ENCODE measurements around the gene CCDC78.
A peak's percentile ranks its signal among the peaks of the same experiment; 100 is the strongest.

The CCDC78 gene

DNA sequence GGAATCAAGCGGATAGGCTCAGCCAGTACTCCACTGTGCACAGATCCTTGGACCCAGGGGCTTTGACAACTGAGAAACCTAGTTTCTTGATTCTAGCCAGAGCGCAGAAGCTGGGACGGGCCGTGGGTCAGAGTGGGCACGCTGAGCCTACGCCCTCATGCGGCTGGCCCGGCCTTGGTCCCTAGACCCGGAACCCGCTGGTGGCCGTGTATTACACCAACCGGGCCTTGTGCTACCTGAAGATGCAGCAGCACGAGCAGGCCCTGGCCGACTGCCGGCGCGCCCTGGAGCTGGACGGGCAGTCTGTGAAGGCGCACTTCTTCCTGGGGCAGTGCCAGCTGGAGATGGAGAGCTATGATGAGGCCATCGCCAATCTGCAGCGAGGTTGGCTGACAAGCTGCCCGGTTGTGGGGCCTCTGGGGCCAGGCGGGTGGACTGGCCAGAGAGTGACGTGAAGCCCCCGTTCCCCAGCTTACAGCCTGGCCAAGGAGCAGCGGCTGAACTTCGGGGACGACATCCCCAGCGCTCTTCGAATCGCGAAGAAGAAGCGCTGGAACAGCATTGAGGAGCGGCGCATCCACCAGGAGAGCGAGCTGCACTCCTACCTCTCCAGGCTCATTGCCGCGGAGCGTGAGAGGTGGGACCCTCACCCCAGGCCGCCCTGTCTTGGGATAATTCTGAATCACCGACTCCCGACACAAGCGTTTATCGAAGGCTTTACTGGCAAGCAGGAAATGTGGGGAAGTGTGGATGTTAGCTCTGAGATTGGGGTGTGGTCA lies 45.1 kb downstream of the CCDC78 start:
- peak overlapping the region; percentile 86 for H3K4me3 ChIP-seq (ENCODE audit: low read length)
- no peaks in the 10 kb centered on the region for H3K9me3 ChIP-seq (ENCODE audit: control insufficient read depth, low read depth, low read length)
- H3K27ac ChIP-seq (ENCODE audit: low read length), result no peak overlapping the region
- H3K9ac ChIP-seq (ENCODE audit: low read length), result peak overlapping the region; percentile 54
- peaks cover 6% of the 10 kb centered on the region for H3K4me1 ChIP-seq (ENCODE audit: control insufficient read depth, low read depth, low read length)
- peaks cover 15% of the 10 kb centered on the region for H3K36me3 ChIP-seq (ENCODE audit: control insufficient read depth, low read depth, low read length)
- no peaks in the 10 kb centered on the region for H3K27me3 ChIP-seq (ENCODE audit: control insufficient read depth, insufficient read depth, low read length)

DNA sequence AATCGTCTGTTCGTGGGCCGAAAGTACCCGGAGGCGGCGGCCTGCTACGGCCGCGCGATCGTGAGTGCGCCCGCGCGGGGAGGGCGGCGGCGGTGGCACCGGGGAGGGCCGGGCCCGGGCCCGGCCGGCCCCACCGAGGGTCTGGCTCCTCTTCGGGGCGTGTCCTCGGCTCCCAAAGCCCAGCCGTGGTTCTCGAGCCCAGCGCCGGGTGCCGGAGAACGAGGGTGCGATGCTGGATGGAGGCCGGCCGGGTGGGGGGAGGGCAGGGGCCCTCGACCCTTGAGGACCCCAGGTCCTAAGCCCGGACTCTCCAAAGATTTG lies 45.7 kb downstream of the CCDC78 start:
- Histone ChIP-seq H3K4me1 (ENCODE audit: control insufficient read depth, low read depth, low read length) (peaks cover 6% of the 10 kb centered on the region), H3K36me3 (ENCODE audit: control insufficient read depth, low read depth, low read length) (peaks cover 15% of the 10 kb centered on the region), H3K9ac (ENCODE audit: low read length) (peak overlapping the region; percentile 54), H3K4me3 (ENCODE audit: low read length) (peak overlapping the region; percentile 86), H3K9me3 (ENCODE audit: control insufficient read depth, low read depth, low read length) (no peaks in the 10 kb centered on the region), H3K27ac (ENCODE audit: low read length) (no peak overlapping the region), H3K27me3 (ENCODE audit: control insufficient read depth, insufficient read depth, low read length) (no peaks in the 10 kb centered on the region)

DNA sequence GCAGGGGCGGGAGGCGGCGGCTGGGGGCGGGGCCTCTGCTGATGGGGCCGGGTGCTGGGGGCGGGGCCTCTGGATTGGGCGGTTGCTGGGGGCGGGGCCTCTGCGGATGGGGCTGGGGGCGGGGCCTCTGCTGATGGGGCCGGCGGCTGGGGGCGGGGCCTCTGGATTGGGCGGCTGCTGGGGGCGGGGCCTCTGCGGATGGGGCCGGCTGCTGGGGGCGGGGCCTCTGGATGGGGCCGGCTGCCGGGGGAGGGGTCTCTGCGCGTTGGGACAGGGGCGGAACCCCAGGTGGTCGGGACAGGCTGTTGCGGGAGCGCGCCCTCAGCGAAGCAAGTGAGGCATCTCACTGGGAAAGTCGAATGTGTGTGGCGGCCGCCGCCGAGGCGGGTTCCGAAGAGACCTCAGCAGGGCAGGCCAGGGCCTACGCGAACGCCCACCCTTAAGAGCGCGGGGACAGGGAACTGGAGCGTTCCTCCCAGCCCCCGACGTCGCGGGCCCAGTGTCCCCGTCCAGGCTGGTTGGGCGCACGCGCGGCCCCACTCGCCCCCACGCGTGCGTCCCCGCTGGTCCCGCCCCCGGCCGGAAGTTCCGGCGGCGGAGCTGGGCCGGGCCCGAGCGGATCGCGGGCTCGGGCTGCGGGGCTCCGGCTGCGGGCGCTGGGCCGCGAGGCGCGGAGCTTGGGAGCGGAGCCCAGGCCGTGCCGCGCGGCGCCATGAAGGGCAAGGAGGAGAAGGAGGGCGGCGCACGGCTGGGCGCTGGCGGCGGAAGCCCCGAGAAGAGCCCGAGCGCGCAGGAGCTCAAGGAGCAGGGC lies 46.2 kb downstream of the CCDC78 start, which contains the start of gene STUB1:
Gene STUB1 (plus strand): TSS at position 597 of the 811 bp plus-strand sequence. CDS start 116 bp downstream, at position 713.
- Histone ChIP-seq H3K9me3 (ENCODE audit: control insufficient read depth, low read depth, low read length) (no peaks in the 10 kb centered on the region), H3K9ac (ENCODE audit: low read length) (peak within 1 kb of the TSS; percentile 54), H3K4me1 (ENCODE audit: control insufficient read depth, low read depth, low read length) (peaks cover 6% of the 10 kb centered on the region), H3K27ac (ENCODE audit: low read length) (no peak within 1 kb of the TSS), H3K36me3 (ENCODE audit: control insufficient read depth, low read depth, low read length) (peaks cover 15% of the 10 kb centered on the region), H3K27me3 (ENCODE audit: control insufficient read depth, insufficient read depth, low read length) (no peaks in the 10 kb centered on the region), H3K4me3 (ENCODE audit: low read length) (peak within 1 kb of the TSS; percentile 86)

DNA sequence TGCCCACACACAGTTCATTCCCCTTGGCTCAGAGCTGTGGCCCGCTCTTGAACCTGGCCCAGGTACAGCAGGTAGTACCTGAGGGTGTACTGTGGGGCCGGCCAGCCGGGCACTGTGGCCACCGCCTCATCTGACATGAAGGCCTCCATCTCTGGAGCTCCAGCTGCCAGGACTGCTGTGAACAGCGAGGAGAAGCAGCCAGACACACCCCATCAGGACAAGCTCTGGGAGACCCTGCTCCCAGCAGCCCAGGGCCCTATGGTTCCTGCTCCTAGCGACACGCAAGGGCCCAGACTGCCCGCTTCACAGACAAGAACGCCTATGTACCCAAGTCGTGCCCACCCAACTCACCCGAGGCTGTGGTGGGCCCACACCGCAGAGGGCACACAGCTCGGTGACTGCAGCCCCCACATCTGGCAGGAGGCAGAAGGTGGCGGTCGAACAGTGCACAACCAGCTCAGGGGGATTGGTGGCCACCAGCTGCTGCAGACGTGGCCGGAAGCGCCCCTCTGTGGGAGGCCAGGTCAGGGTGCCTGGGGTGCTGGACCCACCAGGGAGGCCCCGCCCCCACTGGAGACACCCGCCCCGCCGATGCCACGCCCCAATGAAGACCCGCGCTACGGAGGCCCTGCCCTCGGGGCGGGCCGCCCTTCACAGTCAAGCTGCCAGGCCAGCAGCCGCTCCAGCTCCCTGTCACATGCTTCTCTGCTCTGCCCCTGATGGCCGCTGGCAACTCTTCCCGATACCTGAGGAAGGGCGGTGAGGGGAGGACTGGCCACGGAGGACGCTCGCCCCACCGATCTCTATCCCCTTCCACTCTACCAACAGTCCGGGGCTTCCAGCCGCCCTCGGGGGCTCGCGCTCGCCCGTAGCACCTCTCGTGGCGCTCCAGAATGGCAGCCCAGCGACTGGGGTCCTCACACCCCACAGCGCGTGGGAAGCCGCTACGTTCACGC lies 47.1 kb downstream of the CCDC78 start:
- Histone ChIP-seq H3K9me3 (ENCODE audit: control insufficient read depth, low read depth, low read length) (no peaks in the 10 kb centered on the region), H3K4me1 (ENCODE audit: control insufficient read depth, low read depth, low read length) (peaks cover 9% of the 10 kb centered on the region), H3K27me3 (ENCODE audit: control insufficient read depth, insufficient read depth, low read length) (no peaks in the 10 kb centered on the region), H3K9ac (ENCODE audit: low read length) (no peak overlapping the region), H3K4me3 (ENCODE audit: low read length) (peak overlapping the region; percentile 48), H3K27ac (ENCODE audit: low read length) (no peak overlapping the region), H3K36me3 (ENCODE audit: control insufficient read depth, low read depth, low read length) (peaks cover 15% of the 10 kb centered on the region)

DNA sequence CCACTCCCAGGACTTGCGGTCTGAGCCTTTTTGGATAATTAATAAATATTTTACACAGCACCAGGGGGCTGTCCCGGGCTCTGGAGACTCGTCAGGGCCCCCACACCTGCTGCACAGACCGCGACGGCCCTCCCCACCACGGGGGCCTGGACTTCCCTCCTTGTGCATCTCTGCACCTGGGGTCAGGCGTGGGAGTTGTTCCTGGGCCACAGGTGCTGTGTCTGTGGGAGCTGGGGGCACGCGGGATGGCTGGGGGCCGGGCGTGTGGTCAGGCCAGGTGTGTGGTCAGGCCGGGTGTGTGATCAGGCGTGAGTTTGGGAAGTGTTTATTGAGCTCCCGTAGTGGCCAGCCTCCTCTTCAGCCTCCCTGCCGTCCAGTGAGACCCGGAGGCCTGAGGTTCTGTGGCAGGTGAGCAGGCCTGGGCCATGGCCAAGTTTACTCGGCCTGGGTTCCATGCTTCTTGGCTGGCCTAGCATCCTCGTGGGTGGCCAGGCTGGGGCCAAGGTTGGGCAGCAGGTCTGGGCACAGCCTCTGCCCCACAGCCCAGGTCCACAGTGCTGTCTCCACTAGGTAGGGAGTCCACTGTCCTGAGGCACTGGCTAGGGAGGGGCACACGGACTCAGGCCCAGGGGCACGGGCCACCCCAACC lies 47.9 kb downstream of the CCDC78 start:
- Histone ChIP-seq H3K27ac (ENCODE audit: low read length) (no peak overlapping the region), H3K4me1 (ENCODE audit: control insufficient read depth, low read depth, low read length) (peaks cover 9% of the 10 kb centered on the region), H3K36me3 (ENCODE audit: control insufficient read depth, low read depth, low read length) (peaks cover 21% of the 10 kb centered on the region), H3K27me3 (ENCODE audit: control insufficient read depth, insufficient read depth, low read length) (no peaks in the 10 kb centered on the region), H3K4me3 (ENCODE audit: low read length) (no peak overlapping the region), H3K9ac (ENCODE audit: low read length) (no peak overlapping the region), H3K9me3 (ENCODE audit: control insufficient read depth, low read depth, low read length) (no peaks in the 10 kb centered on the region)

DNA sequence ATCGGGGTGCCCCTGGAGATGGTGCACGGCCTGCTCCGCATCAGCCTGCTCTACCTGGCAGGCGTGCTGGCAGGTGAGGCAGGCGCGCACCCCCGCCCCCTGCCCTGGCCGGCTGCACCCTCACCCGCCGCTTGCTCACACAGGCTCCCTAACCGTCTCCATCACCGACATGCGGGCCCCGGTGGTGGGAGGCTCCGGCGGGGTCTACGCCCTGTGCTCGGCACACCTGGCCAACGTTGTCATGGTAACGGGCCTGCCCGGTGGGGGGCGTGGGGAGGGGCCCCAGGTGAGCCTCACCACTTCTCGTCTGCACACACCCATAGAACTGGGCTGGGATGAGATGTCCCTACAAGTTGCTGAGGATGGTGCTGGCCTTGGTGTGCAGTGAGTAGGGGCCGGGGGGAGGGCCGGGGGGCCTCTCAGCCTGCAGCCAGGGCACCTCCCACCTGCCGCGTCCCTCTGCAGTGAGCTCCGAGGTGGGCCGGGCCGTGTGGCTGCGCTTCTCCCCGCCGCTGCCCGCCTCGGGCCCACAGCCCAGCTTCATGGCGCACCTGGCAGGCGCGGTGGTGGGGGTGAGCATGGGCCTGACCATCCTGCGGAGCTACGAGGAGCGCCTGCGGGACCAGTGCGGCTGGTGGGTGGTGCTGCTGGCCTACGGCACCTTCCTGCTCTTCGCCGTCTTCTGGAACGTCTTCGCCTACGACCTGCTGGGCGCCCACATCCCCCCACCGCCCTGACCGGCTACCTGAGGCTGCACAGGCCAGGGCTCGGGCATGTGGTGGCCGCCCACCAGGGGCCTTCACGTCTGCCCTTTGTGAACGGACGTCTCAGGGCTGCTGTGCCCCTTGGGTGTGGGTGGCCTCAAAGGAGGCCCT lies 48.7 kb downstream of the CCDC78 start:
- Histone ChIP-seq H3K36me3 (ENCODE audit: control insufficient read depth, low read depth, low read length) (peaks cover 27% of the 10 kb centered on the region), H3K9me3 (ENCODE audit: control insufficient read depth, low read depth, low read length) (no peaks in the 10 kb centered on the region), H3K27ac (ENCODE audit: low read length) (no peak overlapping the region), H3K27me3 (ENCODE audit: control insufficient read depth, insufficient read depth, low read length) (no peaks in the 10 kb centered on the region), H3K4me3 (ENCODE audit: low read length) (no peak overlapping the region), H3K9ac (ENCODE audit: low read length) (no peak overlapping the region), H3K4me1 (ENCODE audit: control insufficient read depth, low read depth, low read length) (peaks cover 9% of the 10 kb centered on the region)

DNA sequence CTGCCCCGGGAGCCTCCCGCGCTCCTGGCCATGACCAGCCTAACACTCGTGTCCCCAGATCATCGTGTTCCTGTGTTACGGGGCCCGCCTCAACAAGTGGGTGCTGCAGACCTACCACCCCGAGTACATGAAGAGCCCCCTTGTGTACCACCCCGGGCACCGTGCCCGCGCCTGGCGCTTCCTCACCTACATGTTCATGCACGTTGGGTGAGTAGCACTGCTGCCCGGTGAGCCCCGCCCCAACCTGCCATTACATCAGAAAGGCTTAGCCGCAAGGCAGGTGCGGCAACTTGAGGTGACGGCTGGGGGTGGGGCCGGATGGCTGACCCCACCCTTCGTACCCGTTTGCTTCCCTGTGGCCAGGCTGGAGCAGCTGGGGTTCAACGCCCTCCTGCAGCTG lies 49.3 kb downstream of the CCDC78 start:
- H3K36me3 ChIP-seq (ENCODE audit: control insufficient read depth, low read depth, low read length), result peaks cover 27% of the 10 kb centered on the region
- no peaks in the 10 kb centered on the region for H3K9me3 ChIP-seq (ENCODE audit: control insufficient read depth, low read depth, low read length)
- H3K9ac ChIP-seq (ENCODE audit: low read length), result no peak overlapping the region
- peaks cover 9% of the 10 kb centered on the region for H3K4me1 ChIP-seq (ENCODE audit: control insufficient read depth, low read depth, low read length)
- no peak overlapping the region for H3K27ac ChIP-seq (ENCODE audit: low read length)
- no peaks in the 10 kb centered on the region for H3K27me3 ChIP-seq (ENCODE audit: control insufficient read depth, insufficient read depth, low read length)
- no peak overlapping the region for H3K4me3 ChIP-seq (ENCODE audit: low read length)

DNA sequence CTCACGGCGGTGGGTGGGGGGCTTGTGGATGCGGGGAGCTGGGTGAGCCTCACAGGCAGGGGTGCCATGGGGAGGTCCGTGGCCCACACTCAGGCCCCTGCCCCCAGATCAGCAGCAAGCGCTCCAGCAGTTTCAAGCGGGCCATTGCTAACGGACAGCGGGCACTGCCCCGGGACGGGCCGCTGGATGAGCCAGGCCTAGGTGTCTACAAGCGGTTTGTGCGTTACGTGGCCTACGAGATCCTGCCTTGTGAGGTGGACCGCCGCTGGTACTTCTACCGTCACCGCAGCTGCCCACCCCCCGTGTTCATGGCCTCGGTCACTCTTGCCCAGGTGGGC lies 49.7 kb downstream of the CCDC78 start:
- Histone ChIP-seq H3K9me3 (ENCODE audit: control insufficient read depth, low read depth, low read length) (no peaks in the 10 kb centered on the region), H3K36me3 (ENCODE audit: control insufficient read depth, low read depth, low read length) (peaks cover 26% of the 10 kb centered on the region), H3K4me3 (ENCODE audit: low read length) (no peak overlapping the region), H3K9ac (ENCODE audit: low read length) (no peak overlapping the region), H3K4me1 (ENCODE audit: control insufficient read depth, low read depth, low read length) (peaks cover 9% of the 10 kb centered on the region), H3K27ac (ENCODE audit: low read length) (no peak overlapping the region), H3K27me3 (ENCODE audit: control insufficient read depth, insufficient read depth, low read length) (no peaks in the 10 kb centered on the region)

DNA sequence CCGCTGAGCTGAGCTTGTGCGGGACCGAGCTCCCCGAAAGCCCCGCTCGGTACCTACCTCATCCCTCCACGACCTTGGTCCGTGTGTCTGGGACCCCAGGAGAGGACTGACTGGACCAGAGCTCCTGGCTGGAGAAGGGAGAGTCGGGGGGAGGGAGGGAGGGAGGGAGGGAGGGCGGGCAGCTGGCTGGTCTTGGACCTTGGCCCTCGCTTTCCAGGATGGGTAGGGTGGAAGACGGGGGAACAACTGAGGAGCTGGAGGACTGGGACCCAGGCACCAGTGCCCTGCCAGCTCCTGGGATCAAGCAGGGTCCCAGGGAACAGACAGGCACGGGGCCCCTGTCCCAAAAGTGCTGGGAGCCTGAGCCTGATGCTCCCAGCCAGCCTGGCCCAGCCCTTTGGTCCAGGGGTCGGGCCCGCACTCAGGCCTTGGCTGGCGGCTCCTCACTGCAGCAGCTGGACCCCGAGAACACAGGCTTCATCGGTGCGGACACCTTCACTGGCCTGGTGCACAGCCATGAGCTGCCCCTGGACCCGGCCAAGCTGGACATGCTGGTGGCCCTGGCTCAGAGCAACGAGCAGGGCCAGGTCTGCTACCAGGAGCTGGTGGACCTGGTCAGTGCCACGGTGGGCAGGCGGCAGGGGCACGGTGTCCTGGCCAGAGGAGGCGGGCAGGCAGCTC lies 50.2 kb downstream of the CCDC78 start:
- no peaks in the 10 kb centered on the region for H3K27me3 ChIP-seq (ENCODE audit: control insufficient read depth, insufficient read depth, low read length)
- no peaks in the 10 kb centered on the region for H3K9me3 ChIP-seq (ENCODE audit: control insufficient read depth, low read depth, low read length)
- H3K4me3 ChIP-seq (ENCODE audit: low read length), result no peak overlapping the region
- H3K36me3 ChIP-seq (ENCODE audit: control insufficient read depth, low read depth, low read length), result peaks cover 29% of the 10 kb centered on the region
- peaks cover 4% of the 10 kb centered on the region for H3K4me1 ChIP-seq (ENCODE audit: control insufficient read depth, low read depth, low read length)
- no peak overlapping the region for H3K27ac ChIP-seq (ENCODE audit: low read length)
- H3K9ac ChIP-seq (ENCODE audit: low read length), result no peak overlapping the region
